Right lobe of liver (tissue), 6 donors: ENCODE data around the gene OR2T27. TPM values are rescaled to one million over a fixed set of nuclear protein-coding genes. Genes with fewer than 3 reads are reported as not detected.

ENCODE experiments used
- ATAC-seq, 4 donors: fragments of 200-7000 bp; cut with Tn5 transposase; one replicate each; pipeline ENCODE4 v1.9.1; 2020; ENCODE audit warnings: mild to moderate bottlenecking in 4 of 4, moderate library complexity in 4 of 4
- DNase-seq, 3 donors: peaks; one replicate each; pipeline ENCODE4 v3.0.0-alpha.2; 2020
- H3K27ac ChIP-seq, 3 donors: fragments of 200-600 bp; one replicate each; pipeline ENCODE4 v1.8.0; 2022
- H3K27me3 ChIP-seq, 2 donors: fragments of 200-600 bp; one replicate each; pipeline ENCODE4 v1.8.0; 2022
- H3K36me3 ChIP-seq, 4 donors: fragments of 200-600 bp; sonication (generic) in 1 of 4; one replicate each; pipeline versions ENCODE4 v1.5.1 to v1.8.0; 2017 to 2022; ENCODE audit warnings: control low read depth in 1 of 4
- H3K4me1 ChIP-seq, 4 donors: fragments of 200-600 bp; sonication (generic) in 1 of 4; one replicate each; pipeline versions ENCODE4 v1.5.1 to v1.8.0; 2017 to 2022; ENCODE audit warnings: control low read depth in 1 of 4
- H3K4me3 ChIP-seq, 3 donors: fragments of 200-600 bp; one replicate each; pipeline ENCODE4 v1.8.0; 2022
- H3K9me3 ChIP-seq, 4 donors: fragments of 200-600 bp; sonication (generic) in 1 of 4; one replicate each; pipeline versions ENCODE4 v1.5.1 to v1.8.0; 2017 to 2022; ENCODE audit warnings: control low read depth in 1 of 4
- POLR2A ChIP-seq: fragments of 450-650 bp; IDR thresholded peaks from one replicate; pipeline ENCODE4 v1.6.1; 2017; ENCODE audit warnings: antibody characterized with exemption, mild to moderate bottlenecking
- WGBS: methylation state at CpG from one replicate; pipeline ENCODE4 v1.1.6; 2018; ENCODE audit warnings: low coverage, low lambda C conversion rate; ENCODE audit not compliant: insufficient coverage; ENCODE audit errors: missing lambda C conversion rate; 5-methylcytosine and 5-hydroxymethylcytosine counted together
- intact Hi-C, 2 donors: fragments of 100-400 bp; cut with DNase I; formaldehyde crosslinking; loops; one replicate each; pipeline versions ENCODE4 v1.11.2 to v1.14.1; 2022
- total RNA-seq, 6 experiments: library from RNA; depleted of rRNA in 2 of 6; stranded (reverse); fragments of >200 nt in 2 of 6; fragmentation: NEBNext Ultra II Directional in 3 of 6; extraction: Animal tissue kit (Norgen Biotek cat#: 25700) in 3 of 6; gene quantifications; one replicate each; pipeline versions ENCODE4 v1.1.0 to v1.2.4, GENCODE V29; 2016 to 2023
- TF ChIP-seq, protein P1 (sequence below), 4 donors: fragments of 200-600 bp in 3 of 4; fragments of 450-650 bp in 1 of 4; IDR thresholded peaks; one replicate each; pipeline versions ENCODE4 v1.5.1 to v1.8.0; 2016 to 2022; ENCODE audit warnings: antibody characterized with exemption in 4 of 4, mild to moderate bottlenecking in 2 of 4
- donor health status: DM: no; HTN: yes; CAD: no.
- donor health status: DM: no; HTN: no; CAD: no.
- donor health status: DM: no; HTN: no; CAD: no.
- donor health status: DM: no; HTN: yes; CAD: no.
- donor health status: DM: no; HTN: yes; CAD: no.

The OR2T27 gene
- total RNA-seq, 6 experiments from 2014 or later, result not detected

DNA sequence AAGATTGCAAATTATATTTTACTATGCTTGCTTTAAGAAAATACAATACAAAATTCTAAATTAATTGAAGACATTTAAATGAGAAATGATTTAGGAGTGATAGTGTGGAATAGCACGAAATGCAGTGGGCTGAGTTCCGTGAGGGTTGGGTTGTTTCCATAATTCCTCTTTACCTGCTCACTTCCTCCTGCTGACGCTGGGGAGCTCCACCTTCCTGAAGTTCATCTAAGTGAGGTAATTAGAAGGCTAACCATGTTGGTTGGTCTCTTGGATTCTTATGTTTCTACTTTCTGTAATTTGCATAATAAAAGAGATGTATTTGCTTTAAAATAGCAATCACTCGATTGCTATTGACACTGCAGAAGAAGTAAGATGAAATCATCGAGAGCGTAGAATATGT lies 42.6 kb upstream of the OR2T27 start:
- no peak for TF ChIP-seq POLR2A
- TF ChIP-seq, protein P1, sequence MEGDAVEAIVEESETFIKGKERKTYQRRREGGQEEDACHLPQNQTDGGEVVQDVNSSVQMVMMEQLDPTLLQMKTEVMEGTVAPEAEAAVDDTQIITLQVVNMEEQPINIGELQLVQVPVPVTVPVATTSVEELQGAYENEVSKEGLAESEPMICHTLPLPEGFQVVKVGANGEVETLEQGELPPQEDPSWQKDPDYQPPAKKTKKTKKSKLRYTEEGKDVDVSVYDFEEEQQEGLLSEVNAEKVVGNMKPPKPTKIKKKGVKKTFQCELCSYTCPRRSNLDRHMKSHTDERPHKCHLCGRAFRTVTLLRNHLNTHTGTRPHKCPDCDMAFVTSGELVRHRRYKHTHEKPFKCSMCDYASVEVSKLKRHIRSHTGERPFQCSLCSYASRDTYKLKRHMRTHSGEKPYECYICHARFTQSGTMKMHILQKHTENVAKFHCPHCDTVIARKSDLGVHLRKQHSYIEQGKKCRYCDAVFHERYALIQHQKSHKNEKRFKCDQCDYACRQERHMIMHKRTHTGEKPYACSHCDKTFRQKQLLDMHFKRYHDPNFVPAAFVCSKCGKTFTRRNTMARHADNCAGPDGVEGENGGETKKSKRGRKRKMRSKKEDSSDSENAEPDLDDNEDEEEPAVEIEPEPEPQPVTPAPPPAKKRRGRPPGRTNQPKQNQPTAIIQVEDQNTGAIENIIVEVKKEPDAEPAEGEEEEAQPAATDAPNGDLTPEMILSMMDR (IDR thresholded peaks at IDR 0.05), result no peak
- intact Hi-C loops, result no loop called here
- no peak for ATAC-seq
- Histone ChIP-seq H3K4me3 (no peak overlapping the region), H3K4me1 (no peaks in the 10 kb centered on the region), H3K9me3 (no peaks in the 10 kb centered on the region), H3K36me3 (no peaks in the 10 kb centered on the region), H3K27ac (no peak overlapping the region), H3K27me3 (no peaks in the 10 kb centered on the region)
- WGBS, result 59% methylated on average over 6 of the region's 6 CpGs
- no peak for DNase-seq

- Histone ChIP-seq H3K4me3 (no peak overlapping the region), H3K9me3 (no peaks in the 10 kb centered on the region), H3K27ac (no peak overlapping the region), H3K27me3 (no peaks in the 10 kb centered on the region), H3K36me3 (no peaks in the 10 kb centered on the region), H3K4me1 (no peaks in the 10 kb centered on the region)
- ATAC-seq (no peak), DNase-seq (no peak)
- intact Hi-C loops, result no loop called here
- 61% methylated on average over 3 of the region's 3 CpGs for WGBS
- TF ChIP-seq, protein P1 (IDR thresholded peaks at IDR 0.05), result no peak
Observed at GRCh38 chr1:248696774-248697173, 41.4 kb upstream of the OR2T27 start.

GRCh38 chr1:248696261-248696660 lies 40.9 kb upstream of the OR2T27 start:
- Histone ChIP-seq H3K4me3 (no peak overlapping the region), H3K27me3 (no peaks in the 10 kb centered on the region), H3K9me3 (no peaks in the 10 kb centered on the region), H3K36me3 (no peaks in the 10 kb centered on the region), H3K4me1 (no peaks in the 10 kb centered on the region), H3K27ac (no peak overlapping the region)
- TF ChIP-seq, protein P1 (IDR thresholded peaks at IDR 0.05), result peak; percentile 30 to 49 (median 38)
- TF ChIP-seq POLR2A, result no peak
- intact Hi-C loops, result no loop called here
- 40% methylated on average over 3 of the region's 3 CpGs for WGBS
- peak; percentile 59 to 82 (median 78) for ATAC-seq
- DNase-seq, result no peak

DNA sequence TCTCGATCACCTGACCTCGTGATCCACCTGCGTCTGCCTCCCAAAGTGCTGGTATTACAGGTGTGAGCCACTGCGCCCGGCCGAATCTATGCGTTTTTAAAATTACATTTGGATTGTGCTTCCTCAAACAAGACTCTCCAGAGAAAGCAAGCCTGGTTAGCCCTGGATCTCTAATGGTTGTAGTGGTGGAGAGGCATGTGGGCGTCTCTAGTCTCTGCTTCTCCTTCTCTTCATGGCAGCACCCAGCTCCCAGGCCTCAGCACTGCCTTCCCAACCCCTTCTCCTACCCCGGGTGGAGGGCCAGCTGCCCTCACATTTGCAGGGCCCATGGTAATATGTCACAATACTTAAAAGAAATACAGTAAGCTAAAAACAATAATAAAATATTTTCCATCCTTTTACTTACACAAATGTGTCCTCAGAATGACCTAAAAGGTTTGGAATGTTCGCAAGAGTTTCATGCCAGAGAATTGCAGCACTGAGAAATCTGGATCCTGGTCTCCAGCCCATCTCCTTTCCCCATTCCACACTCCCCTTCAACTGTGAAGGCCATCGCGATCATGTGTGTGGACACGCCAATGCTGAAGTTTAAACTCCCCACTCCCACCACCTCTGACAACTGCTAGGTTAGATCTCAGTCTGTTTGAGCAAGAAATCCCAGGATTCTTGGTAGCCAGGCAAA lies 40.3 kb upstream of the OR2T27 start:
- H3K9me3 ChIP-seq, result no peaks in the 10 kb centered on the region
- H3K27ac ChIP-seq, result no peak overlapping the region
- no peak for ATAC-seq
- TF ChIP-seq, protein P1 (IDR thresholded peaks at IDR 0.05), result no peak
- no peak for TF ChIP-seq POLR2A
- intact Hi-C loops, result no loop called here
- H3K4me1 ChIP-seq, result no peaks in the 10 kb centered on the region
- no peak for DNase-seq
- H3K36me3 ChIP-seq, result no peaks in the 10 kb centered on the region
- H3K4me3 ChIP-seq, result no peak overlapping the region
- 72% methylated on average over 13 of the region's 13 CpGs for WGBS
- no peaks in the 10 kb centered on the region for H3K27me3 ChIP-seq
